Measurements from ENCODE around the gene H2BK1. TPM values are rescaled to one million over a fixed set of nuclear protein-coding genes. Genes with fewer than 3 reads are reported as not detected.

The H2BK1 gene
- total RNA-seq, 1 experiment from 2014 or later = not detected

- Histone ChIP-seq H4K20me1 (ENCODE audit: insufficient read depth) (no peaks in the 10 kb centered on the region; the same call in 1 of the 2 replicates), H3K4me1 (replicated peaks; ENCODE audit: insufficient read depth) (no peaks in the 10 kb centered on the region), H2AFZ (no peak overlapping the region), H3K27ac (no peak overlapping the region), H3K4me2 (no peak overlapping the region), H3K9me3 (ENCODE audit: insufficient read depth, low read depth) (no peaks in the 10 kb centered on the region), H3K36me3 (ENCODE audit: low read depth) (no peaks in the 10 kb centered on the region), H3K9me2 (ENCODE audit: insufficient read depth) (no peaks in the 10 kb centered on the region), H3K27me3 (ENCODE audit: insufficient read depth, low read depth) (peaks cover 68% of the 10 kb centered on the region), H3K79me2 (ENCODE audit: low read depth) (no peaks in the 10 kb centered on the region), H3K4me3 (no peak overlapping the region), H3F3A (ENCODE audit: insufficient read depth, low read depth) (no peaks in the 10 kb centered on the region)
- no TSS peak for BruUV-seq (replicated peaks)
- POLR2A ChIA-PET (ENCODE audit: unreplicated experiment) = no interaction called here
- no peak for DNase-seq
- no peak for TF ChIP-seq EZH2 (IDR thresholded peaks at IDR 0.05; ENCODE audit: low read depth)
- TF ChIP-seq, protein P1, sequence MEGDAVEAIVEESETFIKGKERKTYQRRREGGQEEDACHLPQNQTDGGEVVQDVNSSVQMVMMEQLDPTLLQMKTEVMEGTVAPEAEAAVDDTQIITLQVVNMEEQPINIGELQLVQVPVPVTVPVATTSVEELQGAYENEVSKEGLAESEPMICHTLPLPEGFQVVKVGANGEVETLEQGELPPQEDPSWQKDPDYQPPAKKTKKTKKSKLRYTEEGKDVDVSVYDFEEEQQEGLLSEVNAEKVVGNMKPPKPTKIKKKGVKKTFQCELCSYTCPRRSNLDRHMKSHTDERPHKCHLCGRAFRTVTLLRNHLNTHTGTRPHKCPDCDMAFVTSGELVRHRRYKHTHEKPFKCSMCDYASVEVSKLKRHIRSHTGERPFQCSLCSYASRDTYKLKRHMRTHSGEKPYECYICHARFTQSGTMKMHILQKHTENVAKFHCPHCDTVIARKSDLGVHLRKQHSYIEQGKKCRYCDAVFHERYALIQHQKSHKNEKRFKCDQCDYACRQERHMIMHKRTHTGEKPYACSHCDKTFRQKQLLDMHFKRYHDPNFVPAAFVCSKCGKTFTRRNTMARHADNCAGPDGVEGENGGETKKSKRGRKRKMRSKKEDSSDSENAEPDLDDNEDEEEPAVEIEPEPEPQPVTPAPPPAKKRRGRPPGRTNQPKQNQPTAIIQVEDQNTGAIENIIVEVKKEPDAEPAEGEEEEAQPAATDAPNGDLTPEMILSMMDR (conservative IDR thresholded peaks at IDR 0.05) = no peak
- intact Hi-C loops (cut with micrococcal nuclease; ENCODE audit: unreplicated experiment) = loop anchor here (10.0 kb wide), 1 partner anchor 892 kb away; no protein-coding TSS in a partner anchor
- CTCF ChIA-PET = interaction anchor here (0.5 to 0.6 kb wide), 2 partner anchors 51 to 54 kb away, joined by 3 to 4 read pairs; partner anchors contain the start of gene ABCF2
Observed at GRCh38 chr7:151176401-151176800, 33.9 kb downstream of the H2BK1 start.

GRCh38 chr7:151175793-151176311 is 34.4 kb downstream of the H2BK1 start:
- Histone ChIP-seq H4K20me1 (ENCODE audit: insufficient read depth) (no peaks in the 10 kb centered on the region; the same call in 1 of the 2 replicates), H3K9me2 (ENCODE audit: insufficient read depth) (no peaks in the 10 kb centered on the region), H3K4me3 (no peak overlapping the region), H3K79me2 (ENCODE audit: low read depth) (no peaks in the 10 kb centered on the region), H3K27ac (no peak overlapping the region), H3K27me3 (ENCODE audit: insufficient read depth, low read depth) (peaks cover 67% of the 10 kb centered on the region), H3F3A (ENCODE audit: insufficient read depth, low read depth) (no peaks in the 10 kb centered on the region), H3K4me1 (replicated peaks; ENCODE audit: insufficient read depth) (no peaks in the 10 kb centered on the region), H3K36me3 (ENCODE audit: low read depth) (no peaks in the 10 kb centered on the region), H3K4me2 (no peak overlapping the region), H2AFZ (no peak overlapping the region), H3K9me3 (ENCODE audit: insufficient read depth, low read depth) (no peaks in the 10 kb centered on the region)
- no TSS peak for BruUV-seq (replicated peaks)
- ChIA-PET POLR2A (ENCODE audit: unreplicated experiment) (interaction anchor here (0.5 kb wide), 1 partner anchor 71 kb away, joined by 3 read pairs; no protein-coding TSS in a partner anchor), CTCF (interaction anchor here (0.6 kb wide), 1 partner anchor 54 kb away, joined by 4 read pairs; no protein-coding TSS in a partner anchor)
- TF ChIP-seq, protein P1 (conservative IDR thresholded peaks at IDR 0.05) = peak; percentile 45
- TF ChIP-seq EZH2 (IDR thresholded peaks at IDR 0.05; ENCODE audit: low read depth) = no peak
- intact Hi-C loops (cut with micrococcal nuclease; ENCODE audit: unreplicated experiment) = loop anchor here (10.0 kb wide), 1 partner anchor 891 kb away; no protein-coding TSS in a partner anchor
- DNase-seq = peak in 1 of 2 experiments; percentile 43

- H3F3A ChIP-seq (ENCODE audit: insufficient read depth, low read depth) = no peaks in the 10 kb centered on the region
- H3K27me3 ChIP-seq (ENCODE audit: insufficient read depth, low read depth) = peaks cover 67% of the 10 kb centered on the region
- H4K20me1 ChIP-seq (ENCODE audit: insufficient read depth) = no peaks in the 10 kb centered on the region; the same call in 1 of the 2 replicates
- TF ChIP-seq, protein P1 (conservative IDR thresholded peaks at IDR 0.05) = no peak
- no peak for TF ChIP-seq EZH2 (IDR thresholded peaks at IDR 0.05; ENCODE audit: low read depth)
- no peak overlapping the region for H3K27ac ChIP-seq
- no peak overlapping the region for H3K4me2 ChIP-seq
- DNase-seq = no peak
- intact Hi-C loops (cut with micrococcal nuclease; ENCODE audit: unreplicated experiment) = loop anchor here (10.0 kb wide), 1 partner anchor 890 kb away; no protein-coding TSS in a partner anchor
- no peak overlapping the region for H2AFZ ChIP-seq
- no peaks in the 10 kb centered on the region for H3K79me2 ChIP-seq (ENCODE audit: low read depth)
- no peaks in the 10 kb centered on the region for H3K36me3 ChIP-seq (ENCODE audit: low read depth)
- ChIA-PET POLR2A (ENCODE audit: unreplicated experiment) (interaction anchor here (0.6 kb wide), 1 partner anchor 59 kb away, joined by 5 read pairs; no protein-coding TSS in a partner anchor), CTCF (interaction anchor here (0.6 kb wide), 1 partner anchor 1525 kb away, joined by 3 read pairs; no protein-coding TSS in a partner anchor)
- H3K4me1 ChIP-seq (replicated peaks; ENCODE audit: insufficient read depth) = no peaks in the 10 kb centered on the region
- no TSS peak for BruUV-seq (replicated peaks)
- H3K9me2 ChIP-seq (ENCODE audit: insufficient read depth) = no peaks in the 10 kb centered on the region
- H3K4me3 ChIP-seq = no peak overlapping the region
- H3K9me3 ChIP-seq (ENCODE audit: insufficient read depth, low read depth) = no peaks in the 10 kb centered on the region
Observed at GRCh38 chr7:151175047-151175792, 35.1 kb downstream of the H2BK1 start.
